Measurements from ENCODE around the gene PHF1. TPM values are rescaled to one million over a fixed set of nuclear protein-coding genes. Genes with fewer than 3 reads are reported as not detected.

The PHF1 gene
- total and polyA plus RNA-seq, 2 of the 13 experiments (the other 11 are each of a cell fraction or from before 2014, with no cell fraction given) = 25.4 to 61.9 TPM

- TF ChIP-seq ELK4 (CRISPR knock-in tag; IDR thresholded peaks at IDR 0.05; ENCODE audit: borderline replicate concordance) = no peak
- TF ChIP-seq PHB2 (IDR thresholded peaks at IDR 0.05; ENCODE audit: partially characterized antibody) = no peak
- no peak for TF ChIP-seq PRPF4 (IDR thresholded peaks at IDR 0.05; ENCODE audit: low read depth, low read length, poor library complexity, severe bottlenecking)
- TF ChIP-seq ZNF121 (CRISPR knock-in tag; IDR thresholded peaks at IDR 0.05) = no peak
- TF ChIP-seq HNF1A (IDR thresholded peaks at IDR 0.05; ENCODE audit: low read depth) = no peak
- TF ChIP-seq HNF1A (CRISPR knock-in tag; IDR thresholded peaks at IDR 0.05; ENCODE audit: borderline replicate concordance) = 0 out of 2 replicates have a peak, but pooled peaks have one; percentile 36
- TF ChIP-seq TERF1 (CRISPR knock-in tag; IDR thresholded peaks at IDR 0.05) = 0 out of 2 replicates have a peak, but pooled peaks have one; percentile 63
- peak; percentile 83 for TF ChIP-seq NR2F6 (IDR thresholded peaks at IDR 0.05)
- TF ChIP-seq NR2F6 (CRISPR knock-in tag; IDR thresholded peaks at IDR 0.05) = peak; percentile 84; the same call in 1 of the 2 replicates
- no peak for TF ChIP-seq ZNF24 (IDR thresholded peaks at IDR 0.05)
- peak; percentile 76 for TF ChIP-seq ZBTB38 (CRISPR knock-in tag; IDR thresholded peaks at IDR 0.05)
- TF ChIP-seq RBM39 (IDR thresholded peaks at IDR 0.05; ENCODE audit: low read depth, low read length, poor library complexity, severe bottlenecking) = peak; percentile 51
- TF ChIP-seq GLI4 (CRISPR knock-in tag; IDR thresholded peaks at IDR 0.05; ENCODE audit: borderline replicate concordance) = no peak
- TF ChIP-seq ZBTB33 (CRISPR knock-in tag; IDR thresholded peaks at IDR 0.05) = 0 out of 2 replicates have a peak, but pooled peaks have one; percentile 10
- TF ChIP-seq DR1 (CRISPR knock-in tag; IDR thresholded peaks at IDR 0.05) = no peak
- TF ChIP-seq ZSCAN12 (CRISPR knock-in tag; IDR thresholded peaks at IDR 0.05) = no peak
- TF ChIP-seq ARID2 (CRISPR knock-in tag; IDR thresholded peaks at IDR 0.05; ENCODE audit: borderline replicate concordance) = no peak
- TF ChIP-seq SMC3 (IDR thresholded peaks at IDR 0.05; ENCODE audit: low read length) = peak; percentile 25; the same call in 1 of the 2 replicates
- TF ChIP-seq ZNF512 (CRISPR knock-in tag; IDR thresholded peaks at IDR 0.05) = no peak
Measured at GRCh38 chr6:33428224-33428965, 17.6 kb downstream of the PHF1 start (continued).
